Uterus (tissue), 2 donors: Measurements from ENCODE around the gene C8G.

Experiments used
- POLR2A ChIP-seq, 2 donors: fragments of 450-650 bp; IDR thresholded peaks; one replicate each; pipeline ENCODE4 v1.6.1; 2016; ENCODE audit warnings: antibody characterized with exemption in 2 of 2, mild to moderate bottlenecking in 1 of 2, moderate library complexity in 1 of 2
- TF ChIP-seq, protein P1 (sequence below), 4 experiments: fragments of 200-600 bp in 2 of 4; fragments of 450-650 bp in 2 of 4; sonication (generic) in 2 of 4; IDR thresholded peaks; one replicate each; pipeline ENCODE4 v1.5.1; 2016 to 2019; ENCODE audit warnings: antibody characterized with exemption in 4 of 4, mild to moderate bottlenecking in 2 of 4, moderate library complexity in 1 of 4

GRCh38 chr9:136953771-136954269 lies 8.8 kb downstream of the C8G start:
- TF ChIP-seq, protein P1, sequence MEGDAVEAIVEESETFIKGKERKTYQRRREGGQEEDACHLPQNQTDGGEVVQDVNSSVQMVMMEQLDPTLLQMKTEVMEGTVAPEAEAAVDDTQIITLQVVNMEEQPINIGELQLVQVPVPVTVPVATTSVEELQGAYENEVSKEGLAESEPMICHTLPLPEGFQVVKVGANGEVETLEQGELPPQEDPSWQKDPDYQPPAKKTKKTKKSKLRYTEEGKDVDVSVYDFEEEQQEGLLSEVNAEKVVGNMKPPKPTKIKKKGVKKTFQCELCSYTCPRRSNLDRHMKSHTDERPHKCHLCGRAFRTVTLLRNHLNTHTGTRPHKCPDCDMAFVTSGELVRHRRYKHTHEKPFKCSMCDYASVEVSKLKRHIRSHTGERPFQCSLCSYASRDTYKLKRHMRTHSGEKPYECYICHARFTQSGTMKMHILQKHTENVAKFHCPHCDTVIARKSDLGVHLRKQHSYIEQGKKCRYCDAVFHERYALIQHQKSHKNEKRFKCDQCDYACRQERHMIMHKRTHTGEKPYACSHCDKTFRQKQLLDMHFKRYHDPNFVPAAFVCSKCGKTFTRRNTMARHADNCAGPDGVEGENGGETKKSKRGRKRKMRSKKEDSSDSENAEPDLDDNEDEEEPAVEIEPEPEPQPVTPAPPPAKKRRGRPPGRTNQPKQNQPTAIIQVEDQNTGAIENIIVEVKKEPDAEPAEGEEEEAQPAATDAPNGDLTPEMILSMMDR (IDR thresholded peaks at IDR 0.05) = no peak
- TF ChIP-seq POLR2A (IDR thresholded peaks at IDR 0.05) = no peak
